ENCODE results near the gene ALOX12B.
"Not testable (repeated sequence)": the region's sequence is repeated elsewhere in the genome, so short reads cannot be mapped to it uniquely, and the experiment has no call there.

The ALOX12B gene

DNA sequence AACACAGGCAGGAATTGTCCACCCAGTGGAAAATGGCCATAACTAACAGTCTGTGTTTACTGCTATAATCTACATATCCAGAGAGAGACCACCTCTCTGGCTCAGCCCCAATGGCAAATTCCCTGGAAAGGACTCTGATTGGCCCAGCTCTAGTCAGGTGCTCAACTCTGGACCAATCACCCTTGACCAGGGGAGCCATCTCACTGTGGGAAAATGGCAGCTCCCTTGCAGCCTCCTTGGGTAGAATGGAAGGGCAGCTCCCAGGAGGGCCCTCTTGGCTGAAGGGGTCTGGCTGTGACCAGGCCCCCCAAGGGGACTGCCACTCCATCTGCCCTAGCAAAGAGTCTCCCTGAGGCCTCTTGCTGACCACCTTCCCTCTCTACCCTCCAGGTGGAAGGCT, 45.5 kb downstream of the ALOX12B start:
- no peak for DNase-seq (ENCODE audit: low spot score)

DNA sequence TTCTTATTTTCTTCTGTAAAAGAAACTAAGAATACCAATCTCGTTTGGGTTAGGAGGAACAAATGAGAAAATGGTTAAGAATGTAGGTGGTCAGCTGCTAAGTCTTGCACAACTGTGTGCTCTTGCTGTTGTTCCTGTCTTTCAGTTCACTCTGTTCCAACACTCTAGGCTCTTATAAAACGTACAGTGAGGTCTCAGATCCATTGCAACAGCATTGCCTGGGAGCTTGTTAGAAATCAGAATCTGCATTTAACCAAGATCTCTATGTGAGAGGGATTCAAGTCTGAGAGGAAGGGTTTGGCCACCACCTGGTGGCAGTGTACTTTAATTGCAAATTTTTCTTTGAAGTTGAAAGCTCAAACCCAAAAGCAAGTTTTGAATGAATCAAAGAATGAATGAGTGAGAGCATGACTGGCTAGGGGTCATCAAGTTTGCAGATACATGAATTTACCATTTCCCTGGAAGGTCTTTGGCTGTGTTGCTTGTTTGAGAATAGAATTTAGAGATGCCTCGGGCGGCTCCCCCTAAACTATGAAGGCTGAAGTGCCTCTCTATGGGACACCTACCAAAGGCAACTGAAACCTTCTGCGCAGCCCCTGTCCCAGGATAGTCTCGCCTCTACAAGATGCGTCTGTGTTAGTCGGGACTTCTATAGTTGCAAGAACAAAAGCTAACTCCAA, 46.1 kb downstream of the ALOX12B start:
- peak; percentile 72 for DNase-seq (ENCODE audit: low spot score)

- DNase-seq (ENCODE audit: low spot score) = no peak
Observed at GRCh38 chr17:8039611-8040168, 47.8 kb downstream of the ALOX12B start.

GRCh38 chr17:8038954-8039610, 48.4 kb downstream of the ALOX12B start, which contains the start of gene ALOX15B:
Gene ALOX15B (plus strand): TSS chr17:8039059. CDS start chr17:8039156, 97 bp downstream.
- DNase-seq (ENCODE audit: low spot score) = no peak

DNA sequence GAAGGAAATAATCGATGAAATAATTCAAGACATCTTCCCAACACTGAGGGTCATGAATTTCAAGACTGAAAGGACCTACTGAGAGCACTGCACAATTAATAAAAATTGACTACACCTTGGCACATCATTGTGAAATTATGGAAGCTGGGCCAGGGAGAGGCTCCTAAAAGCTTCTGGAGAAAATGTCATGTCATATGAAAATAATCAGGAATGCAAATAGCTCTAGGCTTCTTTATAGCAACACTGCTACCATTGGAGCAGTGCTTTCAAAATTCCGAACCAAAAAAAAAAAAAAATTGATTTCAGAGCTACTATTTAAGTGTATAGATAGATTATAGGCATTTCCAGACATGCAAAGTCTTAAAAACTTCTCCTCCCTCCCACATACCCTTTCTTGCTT, 55.1 kb downstream of the ALOX12B start:
- DNase-seq (ENCODE audit: low spot score) = no peak

GRCh38 chr17:8031950-8032349, 55.6 kb downstream of the ALOX12B start:
- no peak for DNase-seq (ENCODE audit: low spot score)

- DNase-seq (ENCODE audit: low spot score) = no peak
Observed at GRCh38 chr17:8031261-8031661, 56.3 kb downstream of the ALOX12B start.

GRCh38 chr17:8029121-8029520, 58.4 kb downstream of the ALOX12B start:
- DNase-seq (ENCODE audit: low spot score) = no peak

- DNase-seq (ENCODE audit: low spot score) = no peak
Observed at GRCh38 chr17:8025176-8025911, 62.2 kb downstream of the ALOX12B start.

DNA sequence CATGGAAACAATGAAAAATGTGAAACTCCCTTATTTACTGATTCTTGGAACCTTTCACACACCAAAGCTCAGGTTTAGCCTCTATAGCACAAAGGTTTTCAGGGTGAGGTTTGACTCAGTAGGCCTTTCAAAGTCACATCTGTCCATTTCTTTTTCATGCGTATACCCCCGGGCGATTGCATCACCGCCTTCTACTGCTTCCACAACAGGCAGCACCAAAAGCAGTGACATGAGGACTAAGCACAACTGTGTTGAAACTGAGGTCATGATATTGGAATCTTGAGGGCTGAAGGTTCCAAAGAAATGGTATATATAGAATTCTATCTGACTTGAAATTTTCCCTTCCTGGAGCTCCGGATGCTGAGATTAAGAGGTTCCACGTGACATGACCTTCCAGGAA, 63.4 kb downstream of the ALOX12B start:
- DNase-seq (ENCODE audit: low spot score) = not testable (repeated sequence)
